Liver (tissue), 9 donors: ENCODE measurements around the gene PLCB1. TPM values are rescaled to one million over a fixed set of nuclear protein-coding genes. Genes with fewer than 3 reads are reported as not detected.

Experiments used
- DNase-seq: peaks from one replicate; pipeline ENCODE4 v3.0.0-alpha.2; 2017; ENCODE audit warnings: low spot score
- H3K27ac ChIP-seq, 2 donors: one replicate each; pipeline ENCODE4 v1.7.0; 2013; ENCODE audit warnings: inconsistent platforms in 2 of 2, low read length in 2 of 2, control low read depth in 1 of 2, low read depth in 1 of 2, mild to moderate bottlenecking in 1 of 2
- H3K27me3 ChIP-seq, 4 donors: one replicate each; pipeline versions ENCODE4 v1.6.1 to v1.7.0; 2013; ENCODE audit warnings: low read length in 3 of 4, inconsistent platforms in 1 of 4, mild to moderate bottlenecking in 1 of 4, moderate library complexity in 1 of 4; ENCODE audit not compliant: control insufficient read depth in 4 of 4, insufficient read depth in 4 of 4
- H3K36me3 ChIP-seq, 4 donors: one replicate each; pipeline versions ENCODE4 v1.6.1 to v1.7.0; 2013; ENCODE audit warnings: low read length in 3 of 4, mild to moderate bottlenecking in 3 of 4, low read depth in 1 of 4, moderate library complexity in 1 of 4; ENCODE audit not compliant: control insufficient read depth in 4 of 4, insufficient read depth in 3 of 4
- H3K4me1 ChIP-seq, 4 donors: one replicate each; pipeline versions ENCODE4 v1.6.1 to v1.7.0; 2013; ENCODE audit warnings: low read length in 3 of 4, mild to moderate bottlenecking in 3 of 4, moderate library complexity in 1 of 4; ENCODE audit not compliant: control insufficient read depth in 4 of 4, insufficient read depth in 4 of 4
- H3K4me3 ChIP-seq, 3 donors: one replicate each; pipeline versions ENCODE4 v1.6.1 to v1.7.0; 2013; ENCODE audit warnings: low read length in 3 of 3, control low read depth in 1 of 3, low read depth in 1 of 3, mild to moderate bottlenecking in 1 of 3
- H3K9ac ChIP-seq, 2 donors: one replicate each; pipeline ENCODE4 v1.7.0; 2013; ENCODE audit warnings: low read length in 2 of 2, mild to moderate bottlenecking in 2 of 2, moderate library complexity in 2 of 2, control low read depth in 1 of 2, low read depth in 1 of 2
- H3K9me3 ChIP-seq, 4 donors: one replicate each; pipeline versions ENCODE4 v1.6.1 to v1.7.0; 2013; ENCODE audit warnings: low read length in 3 of 4; ENCODE audit not compliant: control insufficient read depth in 4 of 4
- ATF3 ChIP-seq: IDR thresholded peaks from 2 replicates; pipeline ENCODE4 v1.6.1; 2016; ENCODE audit warnings: antibody characterized with exemption
- CTCF ChIP-seq: fragments of 150-350 bp; IDR thresholded peaks from 2 replicates; pipeline ENCODE4 v1.5.1; 2017; ENCODE audit warnings: improper control_type of control experiment, low read depth, low read length; ENCODE audit not compliant: missing input control
- EGR1 ChIP-seq, 2 donors: IDR thresholded peaks; 2 replicates each; pipeline ENCODE4 v1.6.1; 2016 to 2018; ENCODE audit warnings: antibody characterized with exemption in 2 of 2, low read depth in 2 of 2
- FOXA1 ChIP-seq: IDR thresholded peaks from 2 replicates; pipeline ENCODE4 v1.6.1; 2016; ENCODE audit warnings: antibody characterized with exemption
- FOXA2 ChIP-seq: IDR thresholded peaks from 2 replicates; pipeline ENCODE4 v1.6.1; 2016; ENCODE audit warnings: antibody characterized with exemption
- GABPA ChIP-seq, 2 donors: IDR thresholded peaks in 1 of 2; conservative IDR thresholded peaks in 1 of 2; 2 replicates each; pipeline ENCODE4 v1.6.1; 2016; ENCODE audit warnings: antibody characterized with exemption in 2 of 2, mild to moderate bottlenecking in 1 of 2, moderate library complexity in 1 of 2
- HNF4A ChIP-seq, 2 donors: conservative IDR thresholded peaks; 2 replicates each; pipeline ENCODE4 v1.6.1; 2016; ENCODE audit warnings: antibody characterized with exemption in 2 of 2, mild to moderate bottlenecking in 2 of 2
- HNF4G ChIP-seq: IDR thresholded peaks from 2 replicates; pipeline ENCODE4 v1.6.1; 2016; ENCODE audit warnings: antibody characterized with exemption
- JUND ChIP-seq, 2 donors: IDR thresholded peaks; 2 replicates each; pipeline ENCODE4 v1.6.1; 2016; ENCODE audit warnings: antibody characterized with exemption in 2 of 2
- NR2F2 ChIP-seq: IDR thresholded peaks from 2 replicates; pipeline ENCODE4 v1.6.1; 2016; ENCODE audit warnings: antibody characterized with exemption
- RAD21 ChIP-seq, 2 donors: IDR thresholded peaks; 2 replicates each; pipeline ENCODE4 v1.6.1; 2016; ENCODE audit warnings: antibody characterized with exemption in 2 of 2, mild to moderate bottlenecking in 2 of 2
- REST ChIP-seq: IDR thresholded peaks from 2 replicates; pipeline ENCODE4 v1.6.1; 2016; ENCODE audit warnings: antibody characterized with exemption, mild to moderate bottlenecking
- RXRA ChIP-seq, 2 donors: IDR thresholded peaks; 2 replicates each; pipeline ENCODE4 v1.6.1; 2017 to 2018; ENCODE audit warnings: antibody characterized with exemption in 2 of 2, mild to moderate bottlenecking in 1 of 2
- SP1 ChIP-seq: IDR thresholded peaks from 2 replicates; pipeline ENCODE4 v1.6.1; 2018; ENCODE audit warnings: antibody characterized with exemption, mild to moderate bottlenecking
- TAF1 ChIP-seq: conservative IDR thresholded peaks from 2 replicates; pipeline ENCODE4 v1.6.1; 2016; ENCODE audit warnings: antibody characterized with exemption, mild to moderate bottlenecking
- YY1 ChIP-seq: IDR thresholded peaks from 2 replicates; pipeline ENCODE4 v1.6.1; 2016; ENCODE audit warnings: antibody characterized with exemption, mild to moderate bottlenecking
- ZBTB33 ChIP-seq: IDR thresholded peaks from 2 replicates; pipeline ENCODE4 v1.6.1; 2016; ENCODE audit warnings: antibody characterized with exemption
- WGBS: extraction: QIAGEN DNeasy Blood & Tissue Kit; methylation state at CpG from one replicate; pipeline ENCODE4 v1.1.7; 2013; 5-methylcytosine and 5-hydroxymethylcytosine counted together
- polyA plus RNA-seq, 2 donors: library from polyadenylated mRNA; stranded (reverse) in 1 of 2; unstranded in 1 of 2; fragments of 200-250 nt in 1 of 2; fragments of >200 nt in 1 of 2; fragmentation: Nextera tagmentation in 1 of 2; extraction: Ambion mirVana in 1 of 2; gene quantifications; one replicate each; pipeline versions ENCODE4 v1.2.1 to v1.2.3, GENCODE V29; 2013 to 2015
- total RNA-seq, 2 donors: library from RNA; depleted of rRNA; stranded (reverse); fragments of >200 nt; gene quantifications; one replicate each; pipeline ENCODE4 v1.2.3, GENCODE V29; 2014
- donor health status: healthy.
- donor health status: healthy.
- donor health status: healthy.
- donor health status: healthy.
- donor health status: healthy.

PLCB1 gene
- total and polyA plus RNA-seq, 4 donors, result 3.7 to 13.5 (median 5.9) TPM

GRCh38 chr20:8220716-8221115 is 88.7 kb downstream of the PLCB1 start:
- Histone ChIP-seq H3K27me3 (no peaks in the 10 kb centered on the region), H3K36me3 (no peaks in the 10 kb centered on the region), H3K9me3 (peaks cover 0 to 3% (median 0%) of the 10 kb centered on the region in 4 donors), H3K4me3 (no peak overlapping the region), H3K4me1 (no peaks in the 10 kb centered on the region), H3K9ac (no peak overlapping the region), H3K27ac (no peak overlapping the region)
- 35% methylated on average over 1 of the region's 1 CpG for WGBS
- DNase-seq, result no peak
- TF ChIP-seq FOXA1 (no peak), NR2F2 (no peak), SP1 (no peak), REST (no peak), HNF4A (conservative IDR thresholded peaks at IDR 0.05) (no peak), TAF1 (no peak), CTCF (no peak), FOXA2 (no peak), RXRA (IDR thresholded peaks at IDR 0.05) (no peak)

GRCh38 chr20:8221887-8222419 is 89.9 kb downstream of the PLCB1 start:
- Histone ChIP-seq H3K27ac (no peak overlapping the region), H3K9me3 (peaks cover 0 to 3% (median 0%) of the 10 kb centered on the region in 4 donors), H3K4me1 (no peaks in the 10 kb centered on the region), H3K4me3 (no peak overlapping the region), H3K36me3 (no peaks in the 10 kb centered on the region), H3K27me3 (no peaks in the 10 kb centered on the region), H3K9ac (no peak overlapping the region)
- no peak for DNase-seq
- WGBS, result 95% methylated on average over 3 of the region's 3 CpGs
- TF ChIP-seq FOXA1 (no peak), ZBTB33 (no peak), GABPA (IDR thresholded peaks at IDR 0.05 in 1 of 2, conservative IDR thresholded peaks at IDR 0.05 in 1 of 2) (no peak), RAD21 (IDR thresholded peaks at IDR 0.05) (no peak), YY1 (no peak), FOXA2 (no peak), HNF4G (no peak), EGR1 (IDR thresholded peaks at IDR 0.05; ENCODE audit: low read depth in 2 of 2) (no peak), SP1 (no peak), RXRA (IDR thresholded peaks at IDR 0.05) (no peak), JUND (IDR thresholded peaks at IDR 0.05) (no peak), ATF3 (no peak), HNF4A (conservative IDR thresholded peaks at IDR 0.05) (no peak)
